Esophagus squamous epithelium (tissue), 4 donors: ENCODE results near the gene LKAAEAR1.

Experiments
- CTCF ChIP-seq, 6 experiments: fragments of 450-650 bp in 4 of 6; fragments of 200-600 bp in 2 of 6; sonication (generic) in 2 of 6; IDR thresholded peaks; one replicate each; pipeline ENCODE4 v1.5.1; 2016 to 2019; ENCODE audit warnings: antibody characterized with exemption in 6 of 6, mild to moderate bottlenecking in 4 of 6, moderate library complexity in 4 of 6
- POLR2A ChIP-seq, 4 donors: fragments of 450-650 bp; IDR thresholded peaks; one replicate each; pipeline ENCODE4 v1.6.1; 2017; ENCODE audit warnings: antibody characterized with exemption in 4 of 4, mild to moderate bottlenecking in 4 of 4, moderate library complexity in 3 of 4

- TF ChIP-seq CTCF (IDR thresholded peaks at IDR 0.05) (no peak), POLR2A (IDR thresholded peaks at IDR 0.05) (no peak)
Observed at GRCh38 chr20:64056639-64056888, 27.6 kb downstream of the LKAAEAR1 start.
